CD14-positive monocyte (primary cell): ENCODE measurements around the gene JAK1. TPM values are rescaled to one million over a fixed set of nuclear protein-coding genes. Genes with fewer than 3 reads are reported as not detected.

Experiments
- DNase-seq, 3 donors: peaks; one replicate each; pipeline ENCODE4 v3.0.0-alpha.2; 2011 to 2022
- H2AFZ ChIP-seq: 2 replicates; pipeline ENCODE4 v1.6.0; 2012; ENCODE audit warnings: mild to moderate bottlenecking, low read depth, low read length, inconsistent platforms; ENCODE audit not compliant: insufficient read depth, poor library complexity, severe bottlenecking
- H3K27ac ChIP-seq, 2 donors: 1 replicate in 1 of 2; 2 replicates in 1 of 2; pipeline ENCODE4 v1.5.1; 2012 to 2013; ENCODE audit warnings: low read length in 2 of 2, control low read depth in 1 of 2, inconsistent platforms in 1 of 2, low read depth in 1 of 2, mild to moderate bottlenecking in 1 of 2
- H3K27me3 ChIP-seq, 2 donors: one replicate each; pipeline versions ENCODE4 v1.6.0 to v1.6.1; 2011 to 2013; ENCODE audit warnings: low read length in 2 of 2; ENCODE audit not compliant: control insufficient read depth in 2 of 2, insufficient read depth in 2 of 2
- H3K36me3 ChIP-seq, 2 donors: replicated peaks in 1 of 2; 1 replicate in 1 of 2; 2 replicates in 1 of 2; pipeline versions ENCODE4 v1.5.1 to v1.6.1; 2012 to 2013; ENCODE audit warnings: low read length in 2 of 2, control low read depth in 1 of 2, inconsistent platforms in 1 of 2, mild to moderate bottlenecking in 1 of 2; ENCODE audit not compliant: insufficient read depth in 2 of 2, control insufficient read depth in 1 of 2
- H3K4me1 ChIP-seq, 2 donors: 1 replicate in 1 of 2; 2 replicates in 1 of 2; pipeline versions ENCODE4 v1.5.1 to v1.6.1; 2012 to 2013; ENCODE audit warnings: low read length in 2 of 2, control low read depth in 1 of 2, inconsistent platforms in 1 of 2, mild to moderate bottlenecking in 1 of 2, moderate library complexity in 1 of 2; ENCODE audit not compliant: insufficient read depth in 2 of 2, control insufficient read depth in 1 of 2
- H3K4me2 ChIP-seq: replicated peaks from 2 replicates; pipeline ENCODE3; 2012; ENCODE audit warnings: low read length, moderate library complexity, mild to moderate bottlenecking; ENCODE audit not compliant: poor library complexity, severe bottlenecking; ENCODE audit errors: extremely low read depth
- H3K4me3 ChIP-seq, 3 experiments: fragments of 200-600 bp in 1 of 3; sonication (generic) in 1 of 3; replicated peaks in 1 of 3; 1 replicate in 2 of 3; 2 replicates in 1 of 3; pipeline ENCODE4 v1.5.1; 2011 to 2013; ENCODE audit warnings: low read length in 3 of 3, mild to moderate bottlenecking in 3 of 3, control low read depth in 2 of 3, low read depth in 2 of 3, inconsistent platforms in 1 of 3, moderate library complexity in 1 of 3
- H3K79me2 ChIP-seq: 2 replicates; pipeline ENCODE4 v1.6.0; 2012; ENCODE audit warnings: mild to moderate bottlenecking, control low read depth, inconsistent platforms, low read length, moderate library complexity; ENCODE audit not compliant: insufficient read depth
- H3K9ac ChIP-seq: 2 replicates; pipeline ENCODE4 v1.6.0; 2017; ENCODE audit warnings: low read length, mild to moderate bottlenecking; ENCODE audit not compliant: insufficient read depth, poor library complexity, severe bottlenecking
- H3K9me3 ChIP-seq, 2 donors: replicated peaks in 1 of 2; 1 replicate in 1 of 2; 2 replicates in 1 of 2; pipeline versions ENCODE4 v1.5.1 to v1.6.1; 2012 to 2013; ENCODE audit warnings: low read length in 2 of 2, control low read depth in 1 of 2; ENCODE audit not compliant: control insufficient read depth in 1 of 2, insufficient read depth in 1 of 2
- H4K20me1 ChIP-seq: 2 replicates; pipeline ENCODE4 v1.6.0; 2012; ENCODE audit warnings: mild to moderate bottlenecking, low read length, control low read depth, moderate library complexity; ENCODE audit not compliant: insufficient read depth
- H3K27ac Mint-ChIP-seq, 7 donors: one replicate each; pipeline ENCODE4 v1.8.0; 2020; ENCODE audit warnings: mild to moderate bottlenecking in 7 of 7, mixed read lengths in 7 of 7, moderate library complexity in 6 of 7, inconsistent platforms in 2 of 7
- H3K27me3 Mint-ChIP-seq, 3 donors: one replicate each; pipeline ENCODE4 v1.8.0; 2021 to 2022; ENCODE audit warnings: low read depth in 3 of 3, mild to moderate bottlenecking in 3 of 3, mixed read lengths in 3 of 3, moderate library complexity in 3 of 3, inconsistent platforms in 1 of 3
- H3K36me3 Mint-ChIP-seq, 2 donors: one replicate each; pipeline ENCODE4 v1.8.0; 2020; ENCODE audit warnings: mixed read lengths in 2 of 2, inconsistent platforms in 1 of 2, mild to moderate bottlenecking in 1 of 2
- H3K4me1 Mint-ChIP-seq: one replicate; pipeline ENCODE4 v1.8.0; 2020; ENCODE audit warnings: mild to moderate bottlenecking, mixed read lengths
- H3K4me3 Mint-ChIP-seq, 2 donors: one replicate each; pipeline ENCODE4 v1.8.0; 2020; ENCODE audit warnings: mild to moderate bottlenecking in 2 of 2, mixed read lengths in 2 of 2, moderate library complexity in 1 of 2
- H3K9me3 Mint-ChIP-seq, 7 donors: one replicate each; pipeline ENCODE4 v1.8.0; 2020 to 2022; ENCODE audit warnings: mixed read lengths in 7 of 7, mild to moderate bottlenecking in 6 of 7, moderate library complexity in 6 of 7, inconsistent platforms in 2 of 7
- CTCF ChIP-seq: fragments of 200-600 bp; IDR thresholded peaks from one replicate; pipeline ENCODE4 v1.8.0; 2022; ENCODE audit warnings: antibody characterized with exemption, mild to moderate bottlenecking
- WGBS: methylation state at CpG from one replicate; pipeline ENCODE4 v1.1.5; 2013; ENCODE audit warnings: missing lambda C conversion rate; ENCODE audit not compliant: insufficient coverage; 5-methylcytosine and 5-hydroxymethylcytosine counted together
- intact Hi-C, 2 donors: fragments of 100-400 bp; cut with micrococcal nuclease; formaldehyde crosslinking; loops; one replicate each; pipeline versions ENCODE4 v1.15.0 to v1.15.1; 2023
- polyA plus RNA-seq, 3 donors: library from polyadenylated mRNA; depleted of rRNA in 1 of 3; unstranded in 2 of 3; stranded (reverse) in 1 of 3; fragments of 300-500 nt in 2 of 3; fragments of >200 nt in 1 of 3; fragmentation: Illumina TruSeq in 2 of 3; gene quantifications; 1 replicate in 2 of 3; 2 replicates in 1 of 3; pipeline ENCODE4 v1.2.3, GENCODE V29; 2012 to 2021

JAK1 gene
- polyA plus RNA-seq, 3 donors, result 43.1 to 76.2 (median 72.6) TPM

- Histone ChIP-seq H2AFZ (no peak overlapping the region), H3K27ac (no peak overlapping the region), H3K79me2 (peaks cover 3% of the 10 kb centered on the region), H4K20me1 (peaks cover 72% of the 10 kb centered on the region), H3K9ac (no peak overlapping the region), H3K4me1 (no peaks in the 10 kb centered on the region), H3K4me3 (no peak overlapping the region), H3K9me3 (no peaks in the 10 kb centered on the region), H3K4me2 (no peak overlapping the region), H3K27me3 (no peaks in the 10 kb centered on the region), H3K36me3 (peaks cover 65 to 97% of the 10 kb centered on the region in 2 donors)
- Mint-ChIP-seq H3K9me3 (no peaks in the 10 kb centered on the region), H3K36me3 (peaks cover 71 to 76% of the 10 kb centered on the region in 2 donors), H3K4me3 (no peak overlapping the region), H3K27me3 (no peaks in the 10 kb centered on the region), H3K27ac (no peak overlapping the region), H3K4me1 (no peaks in the 10 kb centered on the region)
- DNase-seq, result no peak
- intact Hi-C loops, result no loop called here
- WGBS, result 100% methylated on average over 2 of the region's 4 CpGs
- TF ChIP-seq CTCF, result no peak
Measured at GRCh38 chr1:64880449-64880848, 85.9 kb downstream of the JAK1 start.

GRCh38 chr1:64878931-64879611 lies 87.3 kb downstream of the JAK1 start:
- H3K27me3 ChIP-seq, result no peaks in the 10 kb centered on the region

More at GRCh38 chr1:64878931-64879611, 87.3 kb downstream of the JAK1 start:
- Mint-ChIP-seq H3K9me3 (no peaks in the 10 kb centered on the region), H3K27ac (peak overlapping the region in 2 of 7 donors; percentile 6 to 53), H3K4me1 (no peaks in the 10 kb centered on the region), H3K27me3 (no peaks in the 10 kb centered on the region), H3K4me3 (no peak overlapping the region), H3K36me3 (peaks cover 74 to 78% of the 10 kb centered on the region in 2 donors)
- Histone ChIP-seq H3K4me3 (no peak overlapping the region), H4K20me1 (peaks cover 59% of the 10 kb centered on the region), H3K27ac (no peak overlapping the region), H3K79me2 (no peaks in the 10 kb centered on the region), H3K9me3 (no peaks in the 10 kb centered on the region), H3K4me1 (no peaks in the 10 kb centered on the region), H3K4me2 (no peak overlapping the region), H3K36me3 (peaks cover 75 to 97% of the 10 kb centered on the region in 2 donors), H3K9ac (no peak overlapping the region), H2AFZ (no peak overlapping the region)
- DNase-seq, result no peak
- 96% methylated on average over 3 of the region's 12 CpGs for WGBS
- TF ChIP-seq CTCF, result no peak
- intact Hi-C loops, result no loop called here
